HCT116 (cell line): Measurements from ENCODE around the gene GCNT2. TPM values are rescaled to one million over a fixed set of nuclear protein-coding genes. Genes with fewer than 3 reads are reported as not detected.

Experiments used
- ATAC-seq: fragments of 200-7000 bp; cut with Tn5 transposase; 2 replicates; pipeline ENCODE4 v1.9.1; 2020; ENCODE audit warnings: mild to moderate bottlenecking, moderate library complexity
- BruUV-seq: library from RNA; stranded (reverse); fragments of 400-500 nt; replicated peaks from 2 replicates; lab custom pipeline; 2021; lab: Mats Ljungman, UMichigan
- CTCF ChIA-PET: fragments of 300-600 bp; sonication (Branson Sonifier 250); formaldehyde crosslinking; loops from one replicate; lab custom pipeline; 2021; ENCODE audit warnings: antibody characterized with exemption; lab: Charles Lee
- POLR2A ChIA-PET: fragments of 300-600, 350-600 bp; sonication (Branson Sonifier 250); formaldehyde crosslinking; loops from one replicate; lab custom pipeline; 2021; ENCODE audit warnings: antibody characterized with exemption; lab: Charles Lee
- RAD21 ChIA-PET, 2 experiments: fragments of 300-600 bp; sonication (Branson Sonifier 250); formaldehyde crosslinking; loops; one replicate each; lab custom pipeline; 2023; ENCODE audit warnings: low total read pairs in 2 of 2; ENCODE audit not compliant: uncharacterized antibody in 2 of 2, unreplicated experiment in 2 of 2, low non-redundant PET in 1 of 2; lab: Charles Lee
- DNase-seq: peaks from one replicate; pipeline ENCODE4 v3.0.0-alpha.2; 2010; ENCODE audit warnings: low read depth, low spot score
- H2AFZ ChIP-seq: fragments of 200-600 bp; shearing (Covaris generic), sonication (generic); 2 replicates; pipeline ENCODE4 v1.6.1; 2017; ENCODE audit warnings: low read depth, mixed run types, mixed read lengths, antibody characterized with exemption, low read length; ENCODE audit not compliant: poor library complexity, severe bottlenecking
- H3K27ac ChIP-seq: 2 replicates; pipeline ENCODE4 v1.5.1; 2012; ENCODE audit warnings: low read depth, low read length
- H3K27me3 ChIP-seq: fragments of 200-600 bp; sonication (generic); 2 replicates; pipeline ENCODE4 v1.6.1; 2016; ENCODE audit warnings: mixed run types, low read length, mixed read lengths; ENCODE audit not compliant: insufficient read depth
- H3K36me3 ChIP-seq, 2 experiments: fragments of 200-500 bp in 1 of 2; fragments of 200-600 bp in 1 of 2; sonication (Bioruptor generic) in 1 of 2; sonication (generic) in 1 of 2; 2 replicates each; pipeline versions ENCODE4 v1.5.1 to v1.6.1; 2014 to 2016; ENCODE audit warnings: low read length in 2 of 2, inconsistent platforms in 1 of 2, mixed read lengths in 1 of 2, mixed run types in 1 of 2; ENCODE audit not compliant: insufficient read depth in 2 of 2, control insufficient read depth in 1 of 2
- H3K4me1 ChIP-seq, 2 experiments: fragments of 200-600 bp in 1 of 2; sonication (generic) in 1 of 2; 2 replicates each; pipeline versions ENCODE4 v1.5.1 to v1.6.1; 2012 to 2017; ENCODE audit warnings: low read length in 2 of 2, inconsistent platforms in 1 of 2, mild to moderate bottlenecking in 1 of 2, mixed read lengths in 1 of 2, mixed run types in 1 of 2, moderate library complexity in 1 of 2; ENCODE audit not compliant: insufficient read depth in 2 of 2, control insufficient read depth in 1 of 2
- H3K4me2 ChIP-seq: fragments of 200-600 bp; sonication (generic); 2 replicates; pipeline ENCODE4 v1.6.1; 2017; ENCODE audit warnings: mixed run types, low read length, mixed read lengths
- H3K4me3 ChIP-seq, 2 experiments: fragments of 200-600 bp in 1 of 2; sonication (generic) in 1 of 2; replicated peaks in 1 of 2; 2 replicates each; pipeline ENCODE4 v1.5.1; 2011 to 2016; ENCODE audit warnings: low read length in 2 of 2, control low read depth in 1 of 2, low read depth in 1 of 2, mild to moderate bottlenecking in 1 of 2, mixed read lengths in 1 of 2, mixed run types in 1 of 2
- H3K79me2 ChIP-seq: fragments of 200-600 bp; sonication (generic); 2 replicates; pipeline ENCODE4 v1.6.1; 2017; ENCODE audit warnings: mild to moderate bottlenecking, mixed run types, low read length, moderate library complexity, mixed read lengths; ENCODE audit not compliant: insufficient read depth
- H3K9ac ChIP-seq: fragments of 200-600 bp; sonication (generic); 2 replicates; pipeline ENCODE4 v1.6.1; 2016; ENCODE audit warnings: low read length, mixed read lengths
- H3K9me2 ChIP-seq: fragments of 200-600 bp; sonication (generic), shearing (Covaris generic); 2 replicates; pipeline ENCODE4 v1.6.1; 2017; ENCODE audit warnings: mixed run types, mild to moderate bottlenecking, moderate library complexity; ENCODE audit not compliant: insufficient read depth
- H3K9me3 ChIP-seq, 2 experiments: fragments of 200-500 bp in 1 of 2; fragments of 200-600 bp in 1 of 2; sonication (Bioruptor generic) in 1 of 2; sonication (generic) in 1 of 2; 2 replicates each; pipeline ENCODE4 v1.6.1; 2014 to 2017; ENCODE audit warnings: low read length in 2 of 2, mixed read lengths in 2 of 2, inconsistent platforms in 1 of 2, low read depth in 1 of 2, mild to moderate bottlenecking in 1 of 2, mixed run types in 1 of 2, moderate library complexity in 1 of 2; ENCODE audit not compliant: control insufficient read depth in 1 of 2, insufficient read depth in 1 of 2
- H4K20me1 ChIP-seq: fragments of 200-600 bp; sonication (generic), shearing (Covaris generic); 2 replicates; pipeline ENCODE4 v1.6.1; 2017; ENCODE audit warnings: mixed run types, mild to moderate bottlenecking, moderate library complexity; ENCODE audit not compliant: insufficient read depth
- CBX3 ChIP-seq: IDR thresholded peaks from 2 replicates; pipeline ENCODE4 v1.6.1; 2012; ENCODE audit warnings: low read depth
- EGR1 ChIP-seq: IDR thresholded peaks from 2 replicates; pipeline ENCODE4 v1.6.1; 2012; ENCODE audit warnings: low read depth
- EZH2 ChIP-seq: fragments of 200-600 bp; sonication (generic); IDR thresholded peaks from 2 replicates; pipeline ENCODE4 v1.6.1; 2017; ENCODE audit warnings: antibody characterized with exemption, mixed run types
- JUND ChIP-seq: IDR thresholded peaks from 2 replicates; pipeline ENCODE4 v1.6.1; 2012
- MAX ChIP-seq: IDR thresholded peaks from 2 replicates; pipeline ENCODE4 v1.6.1; 2012
- POLR2A ChIP-seq: IDR thresholded peaks from 2 replicates; pipeline ENCODE4 v1.7.0; 2011; ENCODE audit warnings: borderline replicate concordance; ENCODE audit not compliant: insufficient read depth, insufficient read length; ENCODE audit errors: extremely low read depth
- POLR2AphosphoS5 ChIP-seq: IDR thresholded peaks from 2 replicates; pipeline ENCODE4 v1.6.1; 2011; ENCODE audit warnings: mild to moderate bottlenecking, low read depth, low read length, moderate library complexity
- RAD21 ChIP-seq: IDR thresholded peaks from 2 replicates; pipeline ENCODE4 v1.6.1; 2012; ENCODE audit warnings: low read depth, mild to moderate bottlenecking
- SIN3A ChIP-seq: IDR thresholded peaks from 2 replicates; pipeline ENCODE4 v1.6.1; 2012; ENCODE audit warnings: low read depth
- SRF ChIP-seq: IDR thresholded peaks from 2 replicates; pipeline ENCODE4 v1.6.1; 2012; ENCODE audit warnings: low read depth
- TCF7L2 ChIP-seq: IDR thresholded peaks from 2 replicates; pipeline ENCODE4 v1.7.0; 2011; ENCODE audit warnings: borderline replicate concordance, inconsistent platforms; ENCODE audit not compliant: insufficient read depth, insufficient read length; ENCODE audit errors: extremely low read depth
- ZFX ChIP-seq: fragments of 450-650 bp; IDR thresholded peaks from 2 replicates; pipeline ENCODE4 v1.6.1; 2017
- ZNF274 ChIP-seq: fragments of 200-500 bp; sonication (Bioruptor generic); IDR thresholded peaks from 2 replicates; pipeline ENCODE4 v1.6.1; 2014; ENCODE audit warnings: mild to moderate bottlenecking, low read depth, low read length, inconsistent platforms
- intact Hi-C: fragments of 100-400 bp; cut with micrococcal nuclease; formaldehyde crosslinking; loops from 2 replicates; pipeline ENCODE4 v1.10.0; 2022
- total RNA-seq: library from RNA; stranded (reverse); gene quantifications from one replicate; pipeline ENCODE4 v1.2.1, GENCODE V29; 2021; ENCODE audit not compliant: unreplicated experiment
- TF ChIP-seq, protein P1 (sequence below): IDR thresholded peaks from 2 replicates; pipeline ENCODE4 v1.6.1; 2011; ENCODE audit warnings: mild to moderate bottlenecking, low read length, moderate library complexity; ENCODE audit not compliant: insufficient replicate concordance; ENCODE audit errors: extremely low read depth
- TF ChIP-seq, protein P2 (sequence below), 3 experiments: fragments of 200-600 bp in 1 of 3; sonication (generic) in 1 of 3; IDR thresholded peaks in 2 of 3; conservative IDR thresholded peaks in 1 of 3; 2 replicates each; pipeline ENCODE4 v1.5.1; 2012 to 2017; ENCODE audit warnings: low read depth in 2 of 3, low read length in 2 of 3, antibody characterized with exemption in 1 of 3, borderline replicate concordance in 1 of 3, control low read depth in 1 of 3, mild to moderate bottlenecking in 1 of 3, mixed read lengths in 1 of 3, mixed run types in 1 of 3, moderate library complexity in 1 of 3; ENCODE audit not compliant: insufficient read depth in 1 of 3
- TF ChIP-seq, protein P3 (sequence below): IDR thresholded peaks from 2 replicates; pipeline ENCODE4 v1.6.1; 2012
- TF ChIP-seq, protein P4 (sequence below): IDR thresholded peaks from 2 replicates; pipeline ENCODE4 v1.6.1; 2012; ENCODE audit warnings: low read depth

The GCNT2 gene
- total RNA-seq, 1 experiment from 2014 or later, result 0.74 TPM

- H3K36me3 ChIP-seq, result no peaks in the 10 kb centered on the region
- TF ChIP-seq EGR1 (no peak), MAX (no peak), POLR2A (no peak), ZFX (no peak), SRF (no peak), JUND (no peak), CBX3 (no peak), SIN3A (no peak), TCF7L2 (no peak), POLR2AphosphoS5 (no peak), EZH2 (no peak), RAD21 (no peak), ZNF274 (no peak)
- TF ChIP-seq, protein P1, sequence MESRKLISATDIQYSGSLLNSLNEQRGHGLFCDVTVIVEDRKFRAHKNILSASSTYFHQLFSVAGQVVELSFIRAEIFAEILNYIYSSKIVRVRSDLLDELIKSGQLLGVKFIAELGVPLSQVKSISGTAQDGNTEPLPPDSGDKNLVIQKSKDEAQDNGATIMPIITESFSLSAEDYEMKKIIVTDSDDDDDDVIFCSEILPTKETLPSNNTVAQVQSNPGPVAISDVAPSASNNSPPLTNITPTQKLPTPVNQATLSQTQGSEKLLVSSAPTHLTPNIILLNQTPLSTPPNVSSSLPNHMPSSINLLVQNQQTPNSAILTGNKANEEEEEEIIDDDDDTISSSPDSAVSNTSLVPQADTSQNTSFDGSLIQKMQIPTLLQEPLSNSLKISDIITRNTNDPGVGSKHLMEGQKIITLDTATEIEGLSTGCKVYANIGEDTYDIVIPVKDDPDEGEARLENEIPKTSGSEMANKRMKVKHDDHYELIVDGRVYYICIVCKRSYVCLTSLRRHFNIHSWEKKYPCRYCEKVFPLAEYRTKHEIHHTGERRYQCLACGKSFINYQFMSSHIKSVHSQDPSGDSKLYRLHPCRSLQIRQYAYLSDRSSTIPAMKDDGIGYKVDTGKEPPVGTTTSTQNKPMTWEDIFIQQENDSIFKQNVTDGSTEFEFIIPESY, result no peak
- TF ChIP-seq, protein P2, sequence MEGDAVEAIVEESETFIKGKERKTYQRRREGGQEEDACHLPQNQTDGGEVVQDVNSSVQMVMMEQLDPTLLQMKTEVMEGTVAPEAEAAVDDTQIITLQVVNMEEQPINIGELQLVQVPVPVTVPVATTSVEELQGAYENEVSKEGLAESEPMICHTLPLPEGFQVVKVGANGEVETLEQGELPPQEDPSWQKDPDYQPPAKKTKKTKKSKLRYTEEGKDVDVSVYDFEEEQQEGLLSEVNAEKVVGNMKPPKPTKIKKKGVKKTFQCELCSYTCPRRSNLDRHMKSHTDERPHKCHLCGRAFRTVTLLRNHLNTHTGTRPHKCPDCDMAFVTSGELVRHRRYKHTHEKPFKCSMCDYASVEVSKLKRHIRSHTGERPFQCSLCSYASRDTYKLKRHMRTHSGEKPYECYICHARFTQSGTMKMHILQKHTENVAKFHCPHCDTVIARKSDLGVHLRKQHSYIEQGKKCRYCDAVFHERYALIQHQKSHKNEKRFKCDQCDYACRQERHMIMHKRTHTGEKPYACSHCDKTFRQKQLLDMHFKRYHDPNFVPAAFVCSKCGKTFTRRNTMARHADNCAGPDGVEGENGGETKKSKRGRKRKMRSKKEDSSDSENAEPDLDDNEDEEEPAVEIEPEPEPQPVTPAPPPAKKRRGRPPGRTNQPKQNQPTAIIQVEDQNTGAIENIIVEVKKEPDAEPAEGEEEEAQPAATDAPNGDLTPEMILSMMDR (IDR thresholded peaks at IDR 0.05 in 2 of 3, conservative IDR thresholded peaks at IDR 0.05 in 1 of 3; ENCODE audit: borderline replicate concordance in 1 of 3, insufficient read depth in 1 of 3, low read depth in 2 of 3, low read length in 2 of 3), result no peak
- TF ChIP-seq, protein P3, sequence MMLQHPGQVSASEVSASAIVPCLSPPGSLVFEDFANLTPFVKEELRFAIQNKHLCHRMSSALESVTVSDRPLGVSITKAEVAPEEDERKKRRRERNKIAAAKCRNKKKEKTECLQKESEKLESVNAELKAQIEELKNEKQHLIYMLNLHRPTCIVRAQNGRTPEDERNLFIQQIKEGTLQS, result no peak
- TF ChIP-seq, protein P4, sequence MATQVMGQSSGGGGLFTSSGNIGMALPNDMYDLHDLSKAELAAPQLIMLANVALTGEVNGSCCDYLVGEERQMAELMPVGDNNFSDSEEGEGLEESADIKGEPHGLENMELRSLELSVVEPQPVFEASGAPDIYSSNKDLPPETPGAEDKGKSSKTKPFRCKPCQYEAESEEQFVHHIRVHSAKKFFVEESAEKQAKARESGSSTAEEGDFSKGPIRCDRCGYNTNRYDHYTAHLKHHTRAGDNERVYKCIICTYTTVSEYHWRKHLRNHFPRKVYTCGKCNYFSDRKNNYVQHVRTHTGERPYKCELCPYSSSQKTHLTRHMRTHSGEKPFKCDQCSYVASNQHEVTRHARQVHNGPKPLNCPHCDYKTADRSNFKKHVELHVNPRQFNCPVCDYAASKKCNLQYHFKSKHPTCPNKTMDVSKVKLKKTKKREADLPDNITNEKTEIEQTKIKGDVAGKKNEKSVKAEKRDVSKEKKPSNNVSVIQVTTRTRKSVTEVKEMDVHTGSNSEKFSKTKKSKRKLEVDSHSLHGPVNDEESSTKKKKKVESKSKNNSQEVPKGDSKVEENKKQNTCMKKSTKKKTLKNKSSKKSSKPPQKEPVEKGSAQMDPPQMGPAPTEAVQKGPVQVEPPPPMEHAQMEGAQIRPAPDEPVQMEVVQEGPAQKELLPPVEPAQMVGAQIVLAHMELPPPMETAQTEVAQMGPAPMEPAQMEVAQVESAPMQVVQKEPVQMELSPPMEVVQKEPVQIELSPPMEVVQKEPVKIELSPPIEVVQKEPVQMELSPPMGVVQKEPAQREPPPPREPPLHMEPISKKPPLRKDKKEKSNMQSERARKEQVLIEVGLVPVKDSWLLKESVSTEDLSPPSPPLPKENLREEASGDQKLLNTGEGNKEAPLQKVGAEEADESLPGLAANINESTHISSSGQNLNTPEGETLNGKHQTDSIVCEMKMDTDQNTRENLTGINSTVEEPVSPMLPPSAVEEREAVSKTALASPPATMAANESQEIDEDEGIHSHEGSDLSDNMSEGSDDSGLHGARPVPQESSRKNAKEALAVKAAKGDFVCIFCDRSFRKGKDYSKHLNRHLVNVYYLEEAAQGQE, result no peak
- ChIA-PET CTCF (no interaction called here), POLR2A (no interaction called here), RAD21 (no interaction called here)
- no peaks in the 10 kb centered on the region for H3K9me2 ChIP-seq
- no peaks in the 10 kb centered on the region for H3K79me2 ChIP-seq
- no peak for ATAC-seq
- no peaks in the 10 kb centered on the region for H4K20me1 ChIP-seq
- H2AFZ ChIP-seq, result no peak overlapping the region
- H3K9ac ChIP-seq, result no peak overlapping the region
- BruUV-seq, result no TSS peak
- H3K9me3 ChIP-seq, result no peaks in the 10 kb centered on the region
- H3K27me3 ChIP-seq, result no peaks in the 10 kb centered on the region
- H3K27ac ChIP-seq, result no peak overlapping the region
- DNase-seq, result no peak
- H3K4me1 ChIP-seq, result peaks cover 3% of the 10 kb centered on the region in 2 experiments; a peak in 1 of 4 replicates
- no peak overlapping the region for H3K4me3 ChIP-seq
- H3K4me2 ChIP-seq, result no peak overlapping the region
- intact Hi-C loops, result no loop called here
Measured at GRCh38 chr6:10577112-10577511, 56.0 kb downstream of the GCNT2 start.
